GM11168 (cell line): ENCODE results near the gene BUB1.
"Not testable (repeated sequence)": the region's sequence is repeated elsewhere in the genome, so short reads cannot be mapped to it uniquely, and the experiment has no call there.

Experiments used
- in situ Hi-C: fragments of 300-500 bp; cut with MboI; formaldehyde crosslinking; loops from one replicate; pipeline ENCODE4 v1.12.0; 2022; ENCODE audit warnings: low sequenced_read_pairs; ENCODE audit not compliant: unreplicated experiment

Gene BUB1

GRCh38 chr2:110677530-110678456, at the start of gene BUB1:
Gene BUB1, minus strand, starts transcription at chr2:110678063. Its CDS starts 68 bp downstream, at chr2:110677995.
- in situ Hi-C loops = no loop called here

DNA sequence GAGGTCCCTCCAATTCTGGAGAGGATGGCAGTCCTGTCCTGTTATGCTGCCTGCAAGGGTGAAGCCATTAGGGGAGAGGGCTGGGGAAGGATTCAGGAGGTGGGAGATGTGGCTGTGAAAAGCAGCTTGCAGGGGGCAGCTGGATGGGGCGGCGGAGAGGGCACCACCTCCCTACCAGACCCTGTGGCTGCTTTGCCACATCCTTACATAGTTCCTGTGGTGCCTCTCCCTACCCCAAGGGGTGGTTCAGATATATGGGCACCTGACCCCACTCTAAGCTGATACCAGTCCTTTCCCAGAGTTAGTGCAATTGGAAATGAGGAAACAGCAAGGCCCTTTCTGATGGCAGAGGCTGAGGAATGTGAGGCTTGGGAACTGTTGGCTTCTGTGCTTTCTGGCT, 48.4 kb upstream of the BUB1 start:
- in situ Hi-C loops = no loop called here

DNA sequence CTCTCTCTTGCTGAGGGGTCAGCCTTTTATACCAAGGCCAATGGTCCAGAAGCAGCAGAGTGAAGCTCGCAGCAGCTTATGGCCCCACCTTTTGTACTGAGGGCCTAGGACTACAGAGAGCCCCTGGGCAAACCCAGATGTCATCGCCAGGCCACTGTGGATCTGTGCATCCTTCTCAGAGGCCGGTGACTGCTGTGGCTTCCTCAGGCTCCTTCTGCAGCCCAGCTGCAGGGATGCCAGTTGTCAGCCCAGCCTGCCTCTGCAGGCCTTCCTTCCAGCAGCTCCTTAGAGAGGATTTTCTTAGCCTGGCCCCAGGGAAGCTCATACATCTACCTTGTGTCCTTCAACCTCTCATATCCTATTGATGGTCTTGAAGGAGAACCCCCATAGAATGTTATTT, 48.0 kb upstream of the BUB1 start:
- in situ Hi-C loops = no loop called here

DNA sequence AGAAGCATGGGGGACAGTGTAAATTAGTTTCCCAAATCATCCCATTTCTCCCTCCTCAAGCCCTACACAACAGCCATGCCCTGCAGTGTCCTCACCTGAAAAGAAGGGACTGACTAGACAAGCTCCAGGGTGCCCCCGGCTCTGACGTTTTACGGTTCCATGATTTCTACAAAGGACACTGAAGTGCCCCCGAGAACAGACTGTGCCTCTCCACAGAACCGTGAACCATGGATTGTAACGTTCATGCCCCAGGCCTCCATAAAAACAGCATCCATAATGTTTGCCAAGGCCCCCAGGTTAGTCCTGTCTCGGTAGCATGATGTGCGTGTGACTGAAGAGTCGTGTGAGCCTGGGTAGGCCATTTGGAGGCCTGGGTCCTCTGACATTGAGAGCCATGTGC, 47.5 kb upstream of the BUB1 start:
- in situ Hi-C loops = no loop called here

GRCh38 chr2:110724820-110725219, 47.0 kb upstream of the BUB1 start:
- in situ Hi-C loops = no loop called here

- in situ Hi-C loops = no loop called here
Observed at GRCh38 chr2:110720547-110720946, 42.7 kb upstream of the BUB1 start.

- in situ Hi-C loops = no loop called here
Observed at GRCh38 chr2:110718990-110719389, 41.1 kb upstream of the BUB1 start.

GRCh38 chr2:110718382-110718781, 40.5 kb upstream of the BUB1 start:
- in situ Hi-C loops = no loop called here

DNA sequence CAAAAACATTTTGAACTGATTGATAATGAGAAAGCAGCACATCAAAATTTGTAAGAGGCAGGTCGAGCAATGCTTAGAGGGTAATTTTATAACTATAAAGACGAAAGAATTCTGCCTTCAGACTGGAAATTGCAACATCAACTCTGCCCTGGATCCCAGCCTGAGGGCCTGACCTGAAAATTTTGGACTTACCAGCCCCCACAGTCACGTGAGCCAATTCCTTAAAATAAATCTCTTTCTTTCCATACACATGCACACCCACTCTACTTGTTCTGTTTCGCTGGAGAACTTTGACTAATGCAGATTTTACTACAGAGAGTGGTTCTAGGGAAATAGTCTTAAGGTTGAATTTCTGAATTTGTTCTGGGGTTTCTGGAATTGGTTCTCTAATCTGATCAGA, 39.9 kb upstream of the BUB1 start:
- in situ Hi-C loops = no loop called here

- in situ Hi-C loops = no loop called here
Observed at GRCh38 chr2:110716959-110717645, 39.2 kb upstream of the BUB1 start.

- in situ Hi-C loops = no loop called here
Observed at GRCh38 chr2:110714452-110715224, 36.8 kb upstream of the BUB1 start.

DNA sequence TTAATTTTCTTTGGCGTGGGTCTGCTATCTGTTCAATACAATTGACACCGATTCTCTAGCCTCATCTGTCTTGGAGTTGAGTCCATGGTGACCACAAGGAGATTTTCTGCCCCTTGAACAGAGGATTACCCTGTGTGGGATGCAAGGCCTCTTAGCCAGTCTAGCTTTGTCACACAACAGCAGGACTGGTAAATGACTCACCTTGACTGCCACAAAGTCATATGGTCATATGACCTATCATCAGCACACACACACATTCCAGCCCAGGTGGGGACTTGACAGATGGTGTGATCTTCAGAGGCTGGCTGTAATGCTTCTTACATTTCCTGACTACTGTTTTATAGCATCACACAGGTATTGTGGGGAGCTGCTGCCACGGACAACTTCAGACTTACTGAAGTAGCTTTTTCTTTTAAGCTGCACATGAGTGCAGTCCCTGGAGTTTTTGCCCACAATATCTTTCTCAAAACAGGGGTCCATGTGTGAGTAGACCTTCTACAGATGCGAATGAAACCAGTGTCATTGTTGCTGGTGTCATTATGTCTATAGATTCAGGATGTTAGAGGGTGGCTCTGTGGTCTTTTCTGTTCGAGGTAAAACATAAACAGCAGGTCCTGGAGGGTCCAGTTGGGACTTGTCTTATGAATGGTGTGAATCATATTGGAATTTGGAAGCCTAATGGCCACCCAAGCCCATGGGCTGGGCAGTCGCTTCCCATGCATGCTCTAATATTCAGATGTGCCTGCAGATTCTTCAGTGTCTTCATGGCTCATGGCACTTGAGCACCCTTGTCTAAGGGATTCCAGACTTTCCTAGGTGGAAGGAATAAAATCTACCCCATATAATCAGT, 35.9 kb upstream of the BUB1 start:
- in situ Hi-C loops = no loop called here

DNA sequence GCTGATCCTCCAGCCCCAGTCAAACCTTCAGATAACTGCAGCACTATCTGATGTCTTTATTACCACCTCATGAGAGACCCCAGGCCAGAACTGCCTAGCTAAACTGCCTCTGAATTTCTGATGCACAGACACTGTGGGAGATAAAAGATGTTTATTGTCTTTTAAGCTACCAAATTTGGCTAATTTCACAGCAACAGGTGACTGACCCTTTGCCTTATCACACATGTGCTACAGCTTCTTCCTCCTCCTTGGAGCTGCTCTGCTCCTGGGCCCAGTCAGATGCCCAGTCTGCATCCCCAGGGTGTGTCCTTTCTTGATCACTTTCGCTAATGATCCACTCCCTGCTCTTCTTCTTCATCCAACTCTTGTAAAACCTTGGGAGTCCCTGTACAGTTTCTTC, 34.9 kb upstream of the BUB1 start:
- in situ Hi-C loops = no loop called here

GRCh38 chr2:110708455-110708854, 30.6 kb upstream of the BUB1 start:
- in situ Hi-C loops = no loop called here

DNA sequence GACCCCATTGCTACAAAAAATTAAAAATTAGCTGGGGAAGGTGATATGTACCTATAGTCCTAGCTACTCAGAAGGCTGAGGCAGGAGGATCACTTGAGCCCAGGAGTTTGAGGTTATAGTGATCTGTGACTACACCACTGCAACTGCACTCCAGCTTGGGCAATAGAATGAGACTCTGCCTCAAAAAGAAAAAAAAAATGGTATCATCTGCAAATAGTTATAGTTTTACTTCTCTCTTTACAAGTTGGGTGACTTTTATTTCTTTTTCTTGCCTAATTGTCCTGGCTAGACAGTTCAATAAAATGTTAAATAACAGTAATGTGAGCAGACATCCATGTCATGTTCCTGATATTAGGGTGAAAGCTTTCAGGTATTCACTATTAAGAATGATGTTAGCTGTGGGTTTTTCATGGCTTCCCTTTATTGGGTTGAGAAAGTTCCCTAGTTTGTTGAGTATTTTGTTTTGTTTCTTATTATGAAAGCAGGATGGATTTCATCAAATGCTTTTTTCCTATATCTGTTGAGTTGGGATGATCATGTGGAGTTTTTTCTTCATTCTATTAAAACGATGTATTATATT, 29.6 kb upstream of the BUB1 start:
- in situ Hi-C loops = no loop called here

DNA sequence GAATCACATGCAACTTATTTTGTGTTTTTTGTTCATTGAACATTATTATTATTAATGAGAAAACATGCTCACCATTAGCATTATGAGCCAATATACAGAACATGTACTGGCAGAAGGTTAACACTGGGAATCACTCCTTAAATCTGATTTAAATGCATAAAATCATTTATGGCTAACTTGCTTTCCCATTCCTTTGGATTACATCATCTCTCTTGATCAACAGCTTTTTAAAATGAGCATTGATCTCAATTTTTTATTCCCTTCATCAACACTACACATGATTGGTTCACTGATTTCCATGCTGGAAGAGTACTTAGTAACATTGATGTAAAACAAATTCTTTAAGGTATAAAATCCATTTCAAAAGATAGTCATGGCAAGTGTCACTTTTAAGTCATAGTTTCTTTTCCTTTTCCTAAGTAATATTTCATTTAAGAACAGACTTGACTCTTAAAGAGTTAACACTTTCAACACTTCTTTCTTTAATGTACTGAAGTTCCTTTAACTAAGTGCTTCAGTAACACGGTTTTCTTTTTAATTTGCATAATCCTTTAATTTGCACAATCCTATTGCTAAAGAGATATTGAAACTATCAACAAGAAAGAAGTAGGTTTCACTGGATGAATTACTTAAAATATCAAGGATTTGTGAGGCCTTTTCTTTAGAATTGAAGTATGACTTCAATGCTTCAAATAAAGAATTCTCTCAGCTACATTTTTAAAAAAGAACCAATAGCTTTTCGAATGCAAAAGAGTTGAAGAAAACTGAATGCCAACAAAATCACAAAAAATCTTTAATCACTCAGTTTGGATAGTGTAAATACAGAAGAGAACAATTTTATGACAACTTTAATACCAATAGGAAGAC, 24.9 kb upstream of the BUB1 start:
- in situ Hi-C loops = no loop called here

DNA sequence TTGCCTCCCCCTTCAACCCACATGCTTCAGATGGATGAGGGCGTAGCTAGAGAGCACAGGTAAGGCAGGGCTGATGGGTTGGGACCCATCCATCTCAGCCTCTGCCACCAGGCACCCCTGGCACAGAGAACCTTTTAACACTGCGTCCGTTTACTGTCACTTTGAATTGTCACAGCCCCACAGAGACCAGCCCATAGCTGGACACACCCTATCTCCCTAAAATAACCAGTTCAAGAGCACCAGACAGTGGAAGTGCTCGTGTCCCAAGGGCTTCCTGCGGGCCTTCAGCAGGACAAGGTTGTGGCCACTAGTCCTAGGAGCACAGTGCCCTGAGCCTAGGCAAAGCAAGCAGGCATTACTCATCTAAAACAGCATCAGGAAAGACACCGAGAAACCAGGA, 20.4 kb upstream of the BUB1 start:
- in situ Hi-C loops = not testable (repeated sequence)

DNA sequence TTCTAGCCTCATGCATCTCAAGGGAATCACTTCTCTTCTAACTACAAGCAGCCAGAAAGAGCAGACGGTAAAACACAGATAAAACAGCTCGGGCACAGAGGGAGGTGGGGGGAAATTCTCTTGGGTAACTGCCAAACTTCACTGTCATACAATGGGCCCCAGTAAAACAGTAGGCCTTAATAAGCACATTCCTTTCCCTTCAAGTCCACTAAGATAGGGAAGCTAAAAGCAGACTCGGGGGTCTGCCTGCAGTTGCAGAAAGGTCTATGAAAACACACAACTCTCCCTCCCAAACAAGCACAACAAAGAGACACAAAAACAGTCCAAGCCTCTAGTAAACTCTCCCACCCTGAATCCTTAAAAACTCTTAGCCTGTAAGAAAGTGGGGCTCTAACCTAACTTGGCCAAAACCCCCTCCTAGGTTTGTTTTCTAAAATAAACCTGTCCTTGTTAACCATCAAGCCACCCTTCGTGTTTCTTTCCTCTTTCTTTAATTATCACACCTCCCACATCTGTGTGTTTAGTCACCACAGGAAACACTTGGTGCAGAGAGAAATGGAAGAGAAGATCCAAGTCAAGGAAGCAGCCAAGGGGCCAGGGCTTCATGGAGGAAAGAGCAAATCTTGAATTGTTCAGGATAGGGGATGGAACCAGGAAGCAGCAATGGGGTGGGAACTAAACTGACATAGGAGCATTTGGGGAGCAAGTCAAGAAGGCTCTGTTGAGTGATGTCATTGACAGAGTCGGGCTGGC, 17.5 kb upstream of the BUB1 start:
- in situ Hi-C loops = not testable (repeated sequence)
